ENCODE measurements around the gene RBFOX2.

Gene RBFOX2

GRCh38 chr22:35970616-35971455 lies 57.8 kb downstream of the RBFOX2 start:
- DNase-seq: no peak

- DNase-seq: no peak
Observed at GRCh38 chr22:35967046-35967397, 61.6 kb downstream of the RBFOX2 start.

DNA sequence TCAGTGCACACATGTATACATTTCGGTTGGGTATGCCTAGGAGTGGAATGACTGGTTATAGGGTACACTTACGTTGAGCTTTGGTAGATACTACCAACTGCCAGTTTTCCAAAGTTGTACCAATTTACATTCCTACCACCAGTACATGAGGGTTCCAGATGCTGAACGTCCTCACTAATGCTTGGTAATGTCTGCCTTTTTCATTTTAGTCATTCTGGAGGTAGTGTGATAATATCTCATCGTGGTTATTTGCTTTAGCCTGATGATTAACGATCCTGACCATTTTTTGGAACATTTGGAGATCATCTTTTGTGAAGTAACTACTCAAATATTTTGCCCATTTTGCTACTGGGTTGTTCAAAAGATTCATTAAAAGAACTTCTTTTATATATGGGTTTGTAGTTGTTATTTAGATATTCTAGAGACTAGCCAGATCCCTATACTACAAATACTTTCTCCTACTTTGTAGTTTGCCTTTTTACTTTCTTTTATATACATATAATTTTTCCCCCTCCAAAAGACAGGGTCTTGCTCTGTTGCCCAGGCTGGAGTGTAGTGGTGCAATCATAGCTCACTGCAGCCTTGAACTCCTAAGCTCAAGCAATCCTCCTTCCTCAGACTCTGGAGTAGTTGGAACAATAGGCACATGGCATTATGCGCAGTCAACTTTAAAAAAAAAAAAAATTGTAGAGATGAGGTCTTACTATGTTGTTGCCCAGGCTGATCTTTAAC lies 62.1 kb downstream of the RBFOX2 start:
- DNase-seq: no peak

GRCh38 chr22:35963237-35963810 lies 65.3 kb downstream of the RBFOX2 start:
- DNase-seq: no peak

DNA sequence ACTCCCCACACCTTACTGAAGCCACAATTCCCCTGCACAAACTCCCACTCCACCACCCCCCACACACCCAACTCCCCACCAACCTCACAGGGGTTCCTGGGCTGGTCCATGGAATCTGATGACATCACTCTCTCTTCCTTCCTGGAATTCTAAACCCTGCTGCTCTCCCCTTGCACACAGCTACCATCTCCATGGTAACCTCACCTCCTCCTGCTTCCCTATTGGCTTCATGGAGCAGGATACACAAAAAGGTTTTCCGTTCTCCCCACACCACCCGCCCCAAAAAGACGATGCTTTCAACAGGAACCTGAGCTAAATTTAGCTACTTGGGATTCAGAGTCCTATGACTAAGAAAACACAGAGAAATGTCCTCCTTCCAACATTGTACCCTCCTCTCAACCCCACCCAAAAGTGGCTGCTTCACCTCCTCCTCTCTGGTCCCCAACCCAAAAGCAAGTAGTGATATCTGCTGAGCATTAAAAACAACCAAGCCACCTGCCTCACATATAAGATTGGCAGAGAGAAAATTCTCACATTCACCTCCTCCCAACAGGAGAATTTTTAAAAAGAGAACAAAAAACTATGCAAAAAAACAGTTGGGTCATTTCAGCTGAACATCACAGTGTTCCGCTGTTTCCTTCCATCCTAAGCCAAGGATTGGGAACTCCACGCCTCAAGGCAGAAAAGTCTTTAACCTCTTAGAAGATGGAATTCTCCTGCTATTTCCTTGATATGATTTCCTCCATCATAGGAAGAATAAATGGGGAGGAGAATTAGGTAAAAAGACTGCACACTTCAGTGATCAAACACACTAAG lies 66.9 kb downstream of the RBFOX2 start:
- no peak for DNase-seq

GRCh38 chr22:35960854-35961253 lies 67.8 kb downstream of the RBFOX2 start:
- no peak for DNase-seq

GRCh38 chr22:35959121-35959800 lies 69.4 kb downstream of the RBFOX2 start:
- DNase-seq: no peak

- no peak for DNase-seq
Observed at GRCh38 chr22:35958334-35958733, 70.3 kb downstream of the RBFOX2 start.

GRCh38 chr22:35957589-35957988 lies 71.0 kb downstream of the RBFOX2 start:
- DNase-seq: no peak

GRCh38 chr22:35956850-35957249 lies 71.8 kb downstream of the RBFOX2 start:
- no peak for DNase-seq

GRCh38 chr22:35955546-35955945 lies 73.1 kb downstream of the RBFOX2 start:
- no peak for DNase-seq

- no peak for DNase-seq
Observed at GRCh38 chr22:35952576-35952975, 76.0 kb downstream of the RBFOX2 start.

DNA sequence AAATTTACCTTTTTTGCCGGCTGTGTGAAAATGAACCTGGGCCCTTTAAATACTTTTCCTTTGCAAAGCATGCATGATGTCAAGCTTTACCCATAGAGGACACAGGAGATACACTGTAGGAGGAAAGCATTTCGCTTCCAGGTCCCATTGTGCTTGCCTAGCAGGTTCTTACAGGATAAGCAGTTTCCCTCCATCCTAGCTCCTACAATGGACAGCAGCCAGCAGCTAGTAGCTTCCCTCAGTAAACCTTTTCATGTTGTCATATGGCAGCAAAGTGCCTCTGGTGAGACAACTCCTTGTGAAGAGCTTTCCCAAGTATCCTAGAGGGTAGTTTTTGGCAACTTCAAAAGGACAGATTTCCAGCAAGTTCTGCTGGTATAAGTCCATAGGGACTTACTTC lies 78.4 kb downstream of the RBFOX2 start:
- no peak for DNase-seq

DNA sequence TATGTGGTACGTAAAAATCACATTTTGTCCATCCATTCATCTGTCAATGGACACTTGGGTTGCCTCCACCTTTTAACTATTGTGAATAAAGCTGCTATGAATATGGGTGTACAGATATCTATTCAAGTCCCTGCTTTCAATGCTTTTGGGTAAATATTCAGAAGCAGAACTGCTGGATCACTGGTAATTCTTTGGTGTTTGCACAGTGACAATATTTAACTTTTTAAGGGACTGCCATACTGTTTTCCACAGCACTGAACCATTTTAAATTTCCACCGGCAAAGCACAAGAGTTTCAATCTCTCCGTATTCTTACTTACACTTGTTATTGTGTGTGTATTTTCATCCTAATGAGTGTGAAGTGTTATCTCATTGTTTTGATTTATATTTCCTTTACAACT lies 79.4 kb downstream of the RBFOX2 start:
- DNase-seq: no peak

GRCh38 chr22:35947794-35948425 lies 80.7 kb downstream of the RBFOX2 start:
- DNase-seq: no peak

DNA sequence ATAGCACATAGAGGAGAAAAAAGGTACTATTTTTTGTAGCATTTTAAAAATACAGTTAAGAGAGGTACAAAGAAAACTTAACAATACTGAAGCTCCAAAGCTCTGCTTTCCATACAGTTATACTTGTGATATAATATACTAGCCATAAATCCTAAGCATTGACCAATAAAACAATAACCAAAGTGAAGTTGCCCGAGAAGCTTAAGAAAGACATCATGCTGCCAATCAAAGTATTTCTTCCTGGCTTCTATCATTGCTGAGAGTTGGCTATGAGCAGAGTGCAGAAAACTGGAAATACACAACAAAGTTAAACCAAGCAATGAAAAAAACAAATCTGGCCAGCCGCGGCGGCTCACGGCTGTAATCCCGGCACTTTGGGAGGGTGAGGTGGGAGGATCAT lies 84.2 kb downstream of the RBFOX2 start:
- DNase-seq: no peak

DNA sequence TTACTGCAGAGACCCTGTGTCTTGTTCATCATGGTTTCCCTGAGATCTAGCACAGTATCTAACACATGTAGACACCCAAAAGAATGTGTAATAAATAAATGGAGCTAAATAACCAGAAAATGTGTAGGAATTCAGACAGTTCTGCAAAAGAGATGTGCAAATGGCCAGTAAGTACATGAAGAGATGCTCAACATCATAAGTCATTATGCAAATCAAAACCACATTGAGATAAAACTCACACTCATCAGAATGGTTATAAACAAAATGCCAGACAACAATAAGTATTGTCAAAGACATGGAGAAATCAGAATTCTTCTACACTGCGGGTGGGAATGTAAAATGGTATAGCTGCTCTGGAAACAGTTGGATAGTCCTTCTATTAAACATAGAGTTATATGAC lies 88.5 kb downstream of the RBFOX2 start:
- DNase-seq: no peak

- no peak for DNase-seq
Observed at GRCh38 chr22:35938226-35938625, 90.4 kb downstream of the RBFOX2 start.

DNA sequence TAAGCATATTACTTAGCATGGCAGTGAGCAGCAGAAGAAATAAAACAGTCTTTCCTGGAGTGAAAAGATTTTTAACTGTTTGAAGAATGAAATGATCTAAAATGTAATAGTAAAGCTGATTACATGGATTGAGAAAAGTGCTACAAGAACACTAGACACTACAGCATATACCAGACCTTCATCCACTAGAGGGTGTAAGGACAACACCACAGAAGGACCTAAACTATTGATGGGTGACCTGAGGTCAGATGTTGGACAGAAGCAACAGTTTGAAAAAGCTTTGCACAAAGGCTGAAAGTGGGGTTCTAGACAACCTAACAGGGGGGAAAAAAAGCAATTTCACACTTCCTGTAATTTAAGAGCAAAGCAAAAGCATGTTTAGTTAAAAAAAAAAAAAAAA lies 97.7 kb downstream of the RBFOX2 start:
- DNase-seq: no peak

DNA sequence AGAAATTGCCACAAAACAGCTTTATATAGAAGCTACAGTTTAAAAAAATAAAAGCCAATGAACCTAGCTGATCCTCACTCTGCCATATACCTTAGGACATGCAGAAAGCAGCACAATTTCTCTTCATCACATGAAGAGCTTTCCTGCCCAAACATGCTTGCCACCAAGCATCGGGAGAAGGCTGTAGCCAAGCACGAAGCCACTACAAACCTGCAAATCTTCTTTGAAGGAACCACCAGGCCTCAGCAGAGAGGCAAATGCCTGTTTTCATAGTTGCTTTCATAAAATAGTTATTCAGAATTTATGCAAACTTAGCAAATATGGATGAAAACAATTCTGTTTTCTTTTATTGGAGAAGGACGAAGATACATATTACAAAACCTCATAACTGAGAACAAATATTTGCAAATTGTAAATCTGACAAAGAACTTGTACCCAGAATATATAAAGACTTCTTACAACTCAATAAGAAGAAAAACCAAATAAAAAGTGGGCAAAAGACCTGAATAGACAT lies 100.3 kb downstream of the RBFOX2 start:
- DNase-seq: no peak

DNA sequence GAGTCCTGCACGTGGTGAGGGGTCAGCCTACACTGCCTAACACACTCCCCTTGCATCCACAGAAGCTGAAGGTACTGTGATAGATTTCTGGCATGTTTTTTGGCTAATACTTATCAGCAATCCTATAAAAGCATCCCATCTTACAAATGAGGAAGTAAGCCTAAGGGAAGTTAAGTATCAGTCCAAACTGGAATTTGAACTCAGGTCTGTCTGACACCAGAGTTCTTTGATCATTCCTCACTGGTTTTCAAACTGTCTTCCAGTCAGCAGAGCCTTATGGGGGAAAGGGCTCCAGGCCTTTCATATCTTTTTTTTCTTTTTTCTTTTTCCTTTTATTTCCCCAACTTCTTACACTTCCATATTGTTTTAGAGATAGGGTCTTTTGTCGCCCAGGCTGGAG lies 105.6 kb downstream of the RBFOX2 start:
- DNase-seq: no peak

GRCh38 chr22:35921777-35922176 lies 106.8 kb downstream of the RBFOX2 start:
- DNase-seq: no peak
